Endothelial cell of umbilical vein (primary cell): ENCODE measurements around the gene ATP5PO. TPM values are rescaled to one million over a fixed set of nuclear protein-coding genes. Genes with fewer than 3 reads are reported as not detected.

Experiments
- BruUV-seq: library from RNA; stranded (reverse); fragments of 400-500 nt; replicated peaks from 2 replicates; lab custom pipeline; 2021; lab: Mats Ljungman, UMichigan
- CTCF ChIA-PET: fragments of 300-600, 350-600 bp; sonication (Branson Sonifier 250); formaldehyde crosslinking; loops from one replicate; lab custom pipeline; 2021; ENCODE audit warnings: antibody characterized with exemption, inconsistent platforms; lab: Charles Lee
- POLR2A ChIA-PET: fragments of 300-600, 350-600 bp; sonication (Branson Sonifier 250); formaldehyde crosslinking; loops from one replicate; lab custom pipeline; 2021; ENCODE audit warnings: antibody characterized with exemption, inconsistent platforms; lab: Charles Lee
- DNase-seq: peaks from one replicate; pipeline ENCODE4 v3.0.0-alpha.2; 2011; ENCODE audit warnings: low read depth, low spot score
- FAIRE-seq: peaks from 2 replicates; lab custom pipeline; 2011; peaks lifted over from hg19 to GRCh38; lab: Jason Lieb, UNC
- H2AFZ ChIP-seq: 2 replicates; pipeline ENCODE4 v1.6.0; 2012; ENCODE audit warnings: low read depth, low read length, control low read depth, inconsistent platforms
- H3K27ac ChIP-seq: 2 replicates; pipeline ENCODE4 v1.5.1; 2011; ENCODE audit warnings: low read depth, mild to moderate bottlenecking, control low read depth, low read length, moderate library complexity; ENCODE audit not compliant: insufficient read depth
- H3K27me3 ChIP-seq, 2 experiments: 2 replicates each; pipeline versions ENCODE4 v1.6.0 to v1.6.1; 2011; ENCODE audit warnings: low read length in 2 of 2, mixed read lengths in 1 of 2; ENCODE audit not compliant: control insufficient read depth in 2 of 2, insufficient read depth in 2 of 2
- H3K36me3 ChIP-seq, 2 experiments: 2 replicates in 1 of 2; 3 replicates in 1 of 2; pipeline ENCODE4 v1.5.1; 2011; ENCODE audit warnings: low read length in 2 of 2, mild to moderate bottlenecking in 1 of 2, moderate library complexity in 1 of 2; ENCODE audit not compliant: control insufficient read depth in 2 of 2, insufficient read depth in 2 of 2; ENCODE audit errors: extremely low read depth in 1 of 2
- H3K4me1 ChIP-seq: 3 replicates; pipeline ENCODE4 v1.5.1; 2011; ENCODE audit warnings: mild to moderate bottlenecking, low read length; ENCODE audit not compliant: control insufficient read depth, insufficient read depth; ENCODE audit errors: extremely low read depth
- H3K4me2 ChIP-seq: 2 replicates; pipeline ENCODE4 v1.6.1; 2011; ENCODE audit warnings: low read length, control low read depth, mixed read lengths; ENCODE audit not compliant: insufficient read depth
- H3K4me3 ChIP-seq, 3 experiments: fragments of 200-600 bp in 1 of 3; sonication (generic), shearing (Covaris generic) in 1 of 3; replicated peaks in 1 of 3; 2 replicates each; pipeline ENCODE4 v1.5.1; 2011 to 2016; ENCODE audit warnings: control low read depth in 3 of 3, low read length in 3 of 3, mild to moderate bottlenecking in 2 of 3, inconsistent platforms in 1 of 3, low read depth in 1 of 3, moderate library complexity in 1 of 3; ENCODE audit not compliant: insufficient read depth in 1 of 3
- H3K79me2 ChIP-seq: 2 replicates; pipeline ENCODE4 v1.6.0; 2012; ENCODE audit warnings: low read length, inconsistent platforms; ENCODE audit not compliant: control insufficient read depth, insufficient read depth
- H3K9ac ChIP-seq: replicated peaks from 2 replicates; pipeline ENCODE3; 2011; ENCODE audit warnings: low read length, control low read depth; ENCODE audit not compliant: insufficient read depth; ENCODE audit errors: extremely low read depth
- H3K9me1 ChIP-seq: replicated peaks from 3 replicates; pipeline ENCODE4 v1.6.0; 2011; ENCODE audit warnings: mild to moderate bottlenecking, low read length; ENCODE audit not compliant: control insufficient read depth, insufficient read depth; ENCODE audit errors: extremely low read depth
- H3K9me3 ChIP-seq: replicated peaks from 2 replicates; pipeline ENCODE4 v1.5.1; 2012; ENCODE audit warnings: low read length, inconsistent platforms; ENCODE audit not compliant: control insufficient read depth, insufficient read depth
- H4K20me1 ChIP-seq: replicated peaks from 2 replicates; pipeline ENCODE3; 2011; ENCODE audit warnings: mild to moderate bottlenecking, low read length; ENCODE audit not compliant: control insufficient read depth, insufficient read depth; ENCODE audit errors: extremely low read depth
- CTCF ChIP-seq, 2 donors: IDR thresholded peaks; 1 replicate in 1 of 2; 2 replicates in 1 of 2; pipeline ENCODE4 v1.5.1; 2011; ENCODE audit warnings: low read length in 2 of 2, mild to moderate bottlenecking in 2 of 2, moderate library complexity in 2 of 2, control low read depth in 1 of 2, inconsistent platforms in 1 of 2, low read depth in 1 of 2; ENCODE audit not compliant: insufficient read depth in 1 of 2; ENCODE audit errors: extremely low read depth in 1 of 2
- EZH2 ChIP-seq: IDR thresholded peaks from 2 replicates; pipeline ENCODE4 v1.6.1; 2012; ENCODE audit warnings: borderline replicate concordance, low read depth, mild to moderate bottlenecking, moderate library complexity, low read length, inconsistent platforms; ENCODE audit not compliant: severe bottlenecking
- FOS ChIP-seq: IDR thresholded peaks from 2 replicates; pipeline ENCODE4 v1.6.1; 2011; ENCODE audit warnings: mild to moderate bottlenecking, low read length, moderate library complexity, borderline replicate concordance; ENCODE audit not compliant: insufficient read depth
- GATA2 ChIP-seq: IDR thresholded peaks from 2 replicates; pipeline ENCODE4 v1.7.0; 2011; ENCODE audit warnings: low read depth, mild to moderate bottlenecking, moderate library complexity, mixed read lengths, low read length; ENCODE audit not compliant: insufficient read length, insufficient read depth
- JUN ChIP-seq: IDR thresholded peaks from 2 replicates; pipeline ENCODE4 v1.6.1; 2011; ENCODE audit warnings: borderline replicate concordance, low read depth; ENCODE audit not compliant: insufficient read length, insufficient read depth
- MYC ChIP-seq: IDR thresholded peaks from one replicate; pipeline ENCODE4 v1.6.1; 2011; ENCODE audit warnings: mild to moderate bottlenecking, low read depth, low read length
- POLR2A ChIP-seq: IDR thresholded peaks from 2 replicates; pipeline ENCODE4 v1.6.1; 2012; ENCODE audit warnings: low read depth, mild to moderate bottlenecking, control low read depth, low read length
- POLR2AphosphoS5 ChIP-seq: IDR thresholded peaks from 2 replicates; pipeline ENCODE4 v1.6.1; 2012; ENCODE audit warnings: low read depth, mild to moderate bottlenecking, control low read depth, low read length, moderate library complexity; ENCODE audit not compliant: insufficient read depth
- dilution Hi-C: fragments of 300-500 bp; cut with MboI; formaldehyde crosslinking; loops from one replicate; pipeline ENCODE4 v1.15.0; 2019; ENCODE audit warnings: low sequenced_read_pairs; ENCODE audit not compliant: extremely low pct_ligation_motif_present
- intact Hi-C: fragments of 100-400 bp; cut with micrococcal nuclease; formaldehyde crosslinking; loops from one replicate; pipeline ENCODE4 v1.10.0; 2022
- polyA plus RNA-seq, 4 experiments: library from polyadenylated mRNA; depleted of rRNA in 3 of 4; stranded (reverse) in 3 of 4; unstranded in 1 of 4; fragments of >200 nt; gene quantifications; 2 replicates each; pipeline versions ENCODE4 v1.2.1 to v1.2.3, GENCODE V29; 2011 to 2012; ENCODE audit warnings: missing spikeins in 1 of 4
- total RNA-seq: library from RNA; stranded (reverse); gene quantifications from 2 replicates; pipeline ENCODE4 v1.2.3, GENCODE V29; 2021
- TF ChIP-seq, protein P1 (sequence below): IDR thresholded peaks from 2 replicates; pipeline ENCODE4 v1.6.1; 2011; ENCODE audit not compliant: insufficient read depth, insufficient read length

The ATP5PO gene
- total and polyA plus RNA-seq, 2 donors (not counting 3 experiments of a cell fraction or from before 2014, with no cell fraction given), result 187 to 207 TPM

GRCh38 chr21:33939226-33939625 is 23.6 kb upstream of the ATP5PO start:
- FAIRE-seq (no peak), DNase-seq (no peak)
- Histone ChIP-seq H3K27me3 (no peaks in the 10 kb centered on the region), H3K9me1 (no peaks in the 10 kb centered on the region), H3K9me3 (no peaks in the 10 kb centered on the region), H3K4me1 (no peaks in the 10 kb centered on the region), H3K79me2 (no peaks in the 10 kb centered on the region), H3K36me3 (no peaks in the 10 kb centered on the region), H3K4me2 (no peak overlapping the region), H4K20me1 (no peaks in the 10 kb centered on the region), H2AFZ (no peak overlapping the region), H3K9ac (no peak overlapping the region), H3K4me3 (no peak overlapping the region), H3K27ac (no peak overlapping the region)
- TF ChIP-seq POLR2AphosphoS5 (no peak), CTCF (IDR thresholded peaks at IDR 0.05; ENCODE audit: extremely low read depth in 1 of 2, insufficient read depth in 1 of 2, low read depth in 1 of 2, low read length in 2 of 2) (no peak), MYC (no peak), POLR2A (no peak), FOS (no peak), EZH2 (no peak), GATA2 (no peak), JUN (no peak)
- TF ChIP-seq, protein P1, sequence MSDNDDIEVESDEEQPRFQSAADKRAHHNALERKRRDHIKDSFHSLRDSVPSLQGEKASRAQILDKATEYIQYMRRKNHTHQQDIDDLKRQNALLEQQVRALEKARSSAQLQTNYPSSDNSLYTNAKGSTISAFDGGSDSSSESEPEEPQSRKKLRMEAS, result no peak
- dilution Hi-C loops (no loop called here), intact Hi-C loops (no loop called here)
- ChIA-PET CTCF (interaction anchor here (0.8 to 2.2 kb wide), 5 partner anchors 9 to 409 kb away, joined by 3 to 12 read pairs (median 4); no protein-coding TSS in a partner anchor), POLR2A (no interaction called here)
- no TSS peak for BruUV-seq
